Neural progenitor cell (in vitro differentiated cells): ENCODE data around the gene TMPRSS9. TPM values are rescaled to one million over a fixed set of nuclear protein-coding genes. Genes with fewer than 3 reads are reported as not detected.

Experiments
- DNase-seq: peaks from one replicate; pipeline ENCODE4 v3.0.0-alpha.2; 2016; ENCODE audit warnings: low spot score
- H2AFZ ChIP-seq: fragments of 200-600 bp; sonication (generic); replicated peaks from 2 replicates; pipeline ENCODE4 v1.6.1; 2016; ENCODE audit warnings: antibody characterized with exemption
- H3F3A ChIP-seq: fragments of 200-600 bp; sonication (generic); 2 replicates; pipeline ENCODE4 v1.6.1; 2016; ENCODE audit warnings: antibody characterized with exemption, low read depth
- H3K27ac ChIP-seq: fragments of 200-600 bp; sonication (generic); 2 replicates; pipeline ENCODE4 v1.5.1; 2016; ENCODE audit warnings: mild to moderate bottlenecking
- H3K27me3 ChIP-seq: fragments of 200-600 bp; sonication (generic); 2 replicates; pipeline ENCODE4 v1.6.1; 2016; ENCODE audit warnings: mild to moderate bottlenecking, moderate library complexity
- H3K36me3 ChIP-seq: fragments of 200-600 bp; sonication (generic); 2 replicates; pipeline ENCODE4 v1.5.1; 2016
- H3K4me1 ChIP-seq: fragments of 200-600 bp; sonication (generic); 2 replicates; pipeline ENCODE4 v1.6.1; 2016; ENCODE audit warnings: mixed run types
- H3K4me2 ChIP-seq: fragments of 200-600 bp; sonication (generic); 2 replicates; pipeline ENCODE4 v1.6.1; 2016
- H3K4me3 ChIP-seq: fragments of 200-600 bp; sonication (generic); 2 replicates; pipeline ENCODE4 v1.5.1; 2016
- H3K79me2 ChIP-seq: fragments of 200-600 bp; sonication (generic); 2 replicates; pipeline ENCODE4 v1.6.1; 2016; ENCODE audit warnings: low read depth
- H3K9ac ChIP-seq: fragments of 200-600 bp; sonication (generic); 2 replicates; pipeline ENCODE4 v1.6.1; 2016
- H3K9me3 ChIP-seq: fragments of 200-600 bp; sonication (generic); 2 replicates; pipeline ENCODE4 v1.5.1; 2016; ENCODE audit warnings: low read depth
- H4K20me1 ChIP-seq: fragments of 200-600 bp; sonication (generic); 2 replicates; pipeline ENCODE4 v1.6.1; 2016; ENCODE audit warnings: low read depth
- H3K27ac Mint-ChIP-seq: 3 replicates; pipeline ENCODE4 v1.8.0; 2021; ENCODE audit warnings: mixed read lengths
- H3K27me3 Mint-ChIP-seq: 2 replicates; pipeline ENCODE4 v1.8.0; 2022; ENCODE audit warnings: low read depth, mild to moderate bottlenecking, inconsistent platforms, moderate library complexity, mixed read lengths; ENCODE audit not compliant: insufficient read depth
- H3K36me3 Mint-ChIP-seq: 3 replicates; pipeline ENCODE4 v1.8.0; 2021; ENCODE audit warnings: mixed read lengths
- H3K4me1 Mint-ChIP-seq: 3 replicates; pipeline ENCODE4 v1.8.0; 2021; ENCODE audit warnings: mixed read lengths
- H3K4me3 Mint-ChIP-seq: 3 replicates; pipeline ENCODE4 v1.8.0; 2021; ENCODE audit warnings: mild to moderate bottlenecking, moderate library complexity, mixed read lengths
- H3K9me3 Mint-ChIP-seq: 3 replicates; pipeline ENCODE4 v1.8.0; 2020; ENCODE audit warnings: mixed read lengths
- EZH2 ChIP-seq: fragments of 200-600 bp; sonication (generic); IDR thresholded peaks from 2 replicates; pipeline ENCODE4 v1.6.1; 2017; ENCODE audit warnings: antibody characterized with exemption, mild to moderate bottlenecking, moderate library complexity
- EZH2phosphoT487 ChIP-seq: fragments of 200-600 bp; sonication (generic); IDR thresholded peaks from 2 replicates; pipeline ENCODE4 v1.6.1; 2017; ENCODE audit warnings: antibody characterized with exemption
- total RNA-seq: library from RNA; depleted of rRNA; stranded (reverse); fragments of >200 nt; gene quantifications from 2 replicates; pipeline ENCODE4 v1.2.3, GENCODE V29; 2015; ENCODE audit warnings: low replicate concordance
- TF ChIP-seq, protein P1 (sequence below): fragments of 200-600 bp; sonication (generic); IDR thresholded peaks from 2 replicates; pipeline ENCODE4 v1.5.1; 2017; ENCODE audit warnings: antibody characterized with exemption, mild to moderate bottlenecking

The TMPRSS9 gene
- total RNA-seq, 1 donor from 2014 or later = not detected

DNA sequence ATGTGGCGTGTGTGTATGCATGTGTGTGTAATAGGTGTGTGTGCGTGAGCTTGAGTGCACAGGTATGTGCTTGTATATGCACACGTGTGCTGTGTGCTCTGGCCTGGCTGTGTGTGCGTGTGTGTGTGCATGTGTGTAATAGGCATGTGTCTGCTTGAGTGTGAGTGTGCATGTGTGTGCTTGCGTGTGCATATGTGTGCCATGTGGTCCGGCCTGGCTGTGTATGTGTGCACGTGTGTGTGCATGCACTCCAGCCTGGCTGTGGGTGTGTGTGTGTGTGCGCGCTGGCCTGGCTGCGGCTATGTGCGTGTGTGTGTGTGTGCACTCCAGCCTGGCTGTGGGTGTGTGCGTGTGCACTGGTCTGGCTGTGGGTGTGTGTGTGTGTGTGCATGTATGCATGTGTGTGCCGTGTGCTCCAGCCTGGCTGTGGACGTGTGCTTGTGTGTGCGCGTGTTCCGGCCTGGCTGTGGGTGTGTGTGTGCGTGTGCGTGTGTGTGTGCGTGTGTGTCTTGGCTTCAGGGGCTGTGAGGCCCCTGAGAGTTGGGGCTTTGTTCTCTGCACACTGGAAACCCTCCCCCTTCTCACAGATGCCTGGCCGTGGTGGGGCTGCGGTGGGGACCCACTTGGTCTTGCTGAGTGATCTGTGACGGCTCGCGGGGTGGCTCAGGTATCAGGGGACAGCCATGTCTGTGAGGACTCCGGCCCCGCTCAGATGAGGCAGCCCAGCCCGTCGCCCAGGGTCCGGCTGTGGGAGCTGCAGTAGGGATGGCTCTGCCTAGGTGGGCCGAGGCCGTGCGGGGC is 23.3 kb upstream of the TMPRSS9 start:
- peaks cover 2% of the 10 kb centered on the region for H3K27me3 Mint-ChIP-seq
- Histone ChIP-seq H3K9me3 (no peaks in the 10 kb centered on the region), H3K27ac (peak overlapping the region; percentile 78), H2AFZ (no peak overlapping the region), H3K4me1 (peaks cover 9% of the 10 kb centered on the region), H3K27me3 (no peaks in the 10 kb centered on the region), H3K4me2 (peak overlapping the region; percentile 4), H3K9ac (no peak overlapping the region), H3K36me3 (no peaks in the 10 kb centered on the region), H3K79me2 (peaks cover 57% of the 10 kb centered on the region), H4K20me1 (peaks cover 49% of the 10 kb centered on the region), H3K4me3 (no peak overlapping the region), H3F3A (peaks cover 40% of the 10 kb centered on the region)
- H3K9me3 Mint-ChIP-seq = peaks cover 4% of the 10 kb centered on the region
- H3K36me3 Mint-ChIP-seq = peaks cover 6% of the 10 kb centered on the region
- no peak for TF ChIP-seq EZH2
- peak overlapping the region; percentile 28 for H3K27ac Mint-ChIP-seq
- H3K4me3 Mint-ChIP-seq = peak overlapping the region; percentile 12
- peaks cover 29% of the 10 kb centered on the region for H3K4me1 Mint-ChIP-seq
- DNase-seq = no peak

DNA sequence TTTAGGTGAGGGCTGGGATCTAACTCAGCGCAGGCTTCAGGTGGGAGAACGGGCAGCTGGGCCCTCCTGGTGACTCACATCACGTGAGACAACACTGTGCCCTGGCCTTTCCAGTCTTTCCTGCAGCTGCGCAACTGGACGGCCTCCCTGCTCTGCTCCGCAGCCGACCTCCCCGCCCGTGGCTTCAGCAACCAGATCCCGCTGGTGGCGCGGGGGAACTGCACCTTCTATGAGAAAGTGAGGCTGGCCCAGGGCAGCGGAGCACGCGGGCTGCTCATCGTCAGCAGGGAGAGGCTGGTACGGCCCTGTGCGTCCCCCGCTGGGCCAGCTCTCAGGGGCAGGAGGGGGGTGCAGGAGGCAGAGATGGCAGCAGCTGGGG is 22.7 kb upstream of the TMPRSS9 start:
- TF ChIP-seq, protein P1, sequence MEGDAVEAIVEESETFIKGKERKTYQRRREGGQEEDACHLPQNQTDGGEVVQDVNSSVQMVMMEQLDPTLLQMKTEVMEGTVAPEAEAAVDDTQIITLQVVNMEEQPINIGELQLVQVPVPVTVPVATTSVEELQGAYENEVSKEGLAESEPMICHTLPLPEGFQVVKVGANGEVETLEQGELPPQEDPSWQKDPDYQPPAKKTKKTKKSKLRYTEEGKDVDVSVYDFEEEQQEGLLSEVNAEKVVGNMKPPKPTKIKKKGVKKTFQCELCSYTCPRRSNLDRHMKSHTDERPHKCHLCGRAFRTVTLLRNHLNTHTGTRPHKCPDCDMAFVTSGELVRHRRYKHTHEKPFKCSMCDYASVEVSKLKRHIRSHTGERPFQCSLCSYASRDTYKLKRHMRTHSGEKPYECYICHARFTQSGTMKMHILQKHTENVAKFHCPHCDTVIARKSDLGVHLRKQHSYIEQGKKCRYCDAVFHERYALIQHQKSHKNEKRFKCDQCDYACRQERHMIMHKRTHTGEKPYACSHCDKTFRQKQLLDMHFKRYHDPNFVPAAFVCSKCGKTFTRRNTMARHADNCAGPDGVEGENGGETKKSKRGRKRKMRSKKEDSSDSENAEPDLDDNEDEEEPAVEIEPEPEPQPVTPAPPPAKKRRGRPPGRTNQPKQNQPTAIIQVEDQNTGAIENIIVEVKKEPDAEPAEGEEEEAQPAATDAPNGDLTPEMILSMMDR = peak; percentile 40
- no peak for TF ChIP-seq EZH2phosphoT487
- H3K27ac ChIP-seq = peak overlapping the region; percentile 78

DNA sequence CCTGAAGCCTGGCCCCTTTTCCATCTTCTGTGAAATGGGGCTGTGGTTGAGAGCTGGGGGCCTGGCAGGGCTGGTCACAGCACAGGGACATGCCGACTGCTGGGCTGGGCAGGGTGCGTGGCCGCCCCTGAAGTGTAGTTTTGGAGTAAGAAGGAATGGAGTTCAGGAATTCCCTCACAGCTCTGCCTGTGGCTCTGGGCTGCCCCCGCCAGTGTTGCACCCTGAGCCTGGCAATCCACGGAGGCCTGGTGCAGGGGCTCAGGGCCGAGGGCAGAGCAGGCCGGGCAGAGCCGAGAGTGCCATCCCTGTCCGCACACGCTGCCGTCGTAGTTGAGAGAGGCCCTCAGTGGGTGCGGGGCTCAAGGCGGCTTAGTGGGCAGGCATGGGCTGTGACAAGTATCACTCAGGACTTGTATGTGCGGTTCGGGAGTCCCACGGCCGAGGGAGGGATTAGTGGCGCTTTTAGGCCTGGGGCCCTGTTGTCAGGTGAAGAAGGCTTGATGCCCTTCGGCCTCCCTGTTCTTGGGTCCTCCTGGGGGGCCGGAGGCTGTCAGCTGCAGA is 21.9 kb upstream of the TMPRSS9 start:
- no peak overlapping the region for H3K9ac ChIP-seq
- H3K4me2 ChIP-seq = no peak overlapping the region
- H3K27me3 ChIP-seq = no peaks in the 10 kb centered on the region

More for the DNA sequence above, 22.7 kb upstream of the TMPRSS9 start:
- no peak overlapping the region for H3K9ac ChIP-seq
- H3K36me3 ChIP-seq = no peaks in the 10 kb centered on the region
- peaks cover 43% of the 10 kb centered on the region for H4K20me1 ChIP-seq
- H3K36me3 Mint-ChIP-seq = peaks cover 6% of the 10 kb centered on the region
- H2AFZ ChIP-seq = no peak overlapping the region
- no peaks in the 10 kb centered on the region for H3K27me3 ChIP-seq
- H3K4me3 Mint-ChIP-seq = no peak overlapping the region
- no peaks in the 10 kb centered on the region for H3K9me3 ChIP-seq
- peaks cover 4% of the 10 kb centered on the region for H3K9me3 Mint-ChIP-seq
- peaks cover 4% of the 10 kb centered on the region for H3K27me3 Mint-ChIP-seq
- H3K4me3 ChIP-seq = no peak overlapping the region
- peaks cover 3% of the 10 kb centered on the region for H3K4me1 ChIP-seq
- H3K4me2 ChIP-seq = peak overlapping the region; percentile 4
- H3K79me2 ChIP-seq = peaks cover 51% of the 10 kb centered on the region
- peak; percentile 83 for DNase-seq
- H3F3A ChIP-seq = peaks cover 36% of the 10 kb centered on the region
- no peak overlapping the region for H3K27ac Mint-ChIP-seq
- peaks cover 26% of the 10 kb centered on the region for H3K4me1 Mint-ChIP-seq

More for the DNA sequence above, 21.9 kb upstream of the TMPRSS9 start:
- no peak for DNase-seq
- no peak overlapping the region for H3K4me3 Mint-ChIP-seq
- peaks cover 5% of the 10 kb centered on the region for H3K27me3 Mint-ChIP-seq
- H3K27ac ChIP-seq = no peak overlapping the region
- H3F3A ChIP-seq = peaks cover 36% of the 10 kb centered on the region
- no peak overlapping the region for H2AFZ ChIP-seq
- peaks cover 25% of the 10 kb centered on the region for H3K4me1 Mint-ChIP-seq
- no peak overlapping the region for H3K27ac Mint-ChIP-seq
- peaks cover 6% of the 10 kb centered on the region for H3K36me3 Mint-ChIP-seq
- peaks cover 37% of the 10 kb centered on the region for H4K20me1 ChIP-seq
- TF ChIP-seq, protein P1 = no peak
- no peak for TF ChIP-seq EZH2phosphoT487
- no peak for TF ChIP-seq EZH2
- H3K4me3 ChIP-seq = no peak overlapping the region
- no peaks in the 10 kb centered on the region for H3K9me3 ChIP-seq
- H3K79me2 ChIP-seq = peaks cover 45% of the 10 kb centered on the region
- H3K4me1 ChIP-seq = peaks cover 3% of the 10 kb centered on the region
- no peaks in the 10 kb centered on the region for H3K36me3 ChIP-seq
- peaks cover 4% of the 10 kb centered on the region for H3K9me3 Mint-ChIP-seq
